NT2/D1 (cell line): ENCODE data around the gene BMP2K.

Experiments
- DNase-seq: peaks from one replicate; pipeline ENCODE4 v3.0.0-alpha.2; 2011; ENCODE audit warnings: low read depth, low spot score
- H3K27me3 ChIP-seq: 2 replicates; pipeline ENCODE4 v1.6.0; 2011; ENCODE audit warnings: mild to moderate bottlenecking; ENCODE audit not compliant: insufficient read length, insufficient read depth
- H3K36me3 ChIP-seq: 2 replicates; pipeline ENCODE4 v1.6.1; 2011; ENCODE audit warnings: mild to moderate bottlenecking, low read length, mixed read lengths; ENCODE audit not compliant: insufficient read depth, insufficient read length
- H3K4me1 ChIP-seq: 2 replicates; pipeline ENCODE4 v1.5.1; 2011; ENCODE audit not compliant: insufficient read depth, insufficient read length
- H3K4me3 ChIP-seq: 2 replicates; pipeline ENCODE4 v1.5.1; 2011; ENCODE audit warnings: low read depth; ENCODE audit not compliant: insufficient read length
- H3K9ac ChIP-seq: 2 replicates; pipeline ENCODE4 v1.6.0; 2011; ENCODE audit warnings: low read depth; ENCODE audit not compliant: insufficient read length
- H3K9me3 ChIP-seq: 2 replicates; pipeline ENCODE4 v1.5.1; 2011; ENCODE audit warnings: mild to moderate bottlenecking, low read length; ENCODE audit not compliant: insufficient read depth
- SUZ12 ChIP-seq: IDR thresholded peaks from 2 replicates; pipeline ENCODE4 v1.6.1; 2011; ENCODE audit not compliant: insufficient read length, insufficient read depth; ENCODE audit errors: extremely low read depth
- YY1 ChIP-seq: IDR thresholded peaks from 2 replicates; pipeline ENCODE4 v1.6.1; 2011; ENCODE audit not compliant: insufficient read length, insufficient read depth
- ZNF274 ChIP-seq: IDR thresholded peaks from 2 replicates; pipeline ENCODE4 v1.6.1; 2011; ENCODE audit warnings: mild to moderate bottlenecking, low read depth, low read length

BMP2K gene

DNA sequence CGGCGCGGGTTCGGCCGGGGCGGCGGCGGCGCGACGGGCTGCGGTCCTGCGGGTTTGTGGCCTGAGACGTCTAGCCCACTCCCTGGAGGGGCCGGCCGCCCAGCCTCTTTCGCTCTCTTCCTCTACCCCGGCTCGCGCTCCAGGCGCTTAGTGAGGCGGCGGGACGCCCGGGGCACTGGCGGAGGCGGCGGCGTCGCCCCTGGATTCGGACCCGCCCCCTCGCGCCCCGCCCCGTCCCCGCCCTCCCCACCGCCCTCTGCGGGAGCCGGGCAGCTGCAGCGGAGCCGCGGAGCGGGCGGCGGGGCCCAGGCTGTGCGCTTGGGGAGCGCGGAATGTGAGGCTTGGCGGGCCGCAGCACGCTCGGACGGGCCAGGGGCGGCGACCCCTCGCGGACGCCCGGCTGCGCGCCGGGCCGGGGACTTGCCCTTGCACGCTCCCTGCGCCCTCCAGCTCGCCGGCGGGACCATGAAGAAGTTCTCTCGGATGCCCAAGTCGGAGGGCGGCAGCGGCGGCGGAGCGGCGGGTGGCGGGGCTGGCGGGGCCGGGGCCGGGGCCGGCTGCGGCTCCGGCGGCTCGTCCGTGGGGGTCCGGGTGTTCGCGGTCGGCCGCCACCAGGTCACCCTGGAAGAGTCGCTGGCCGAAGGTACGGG is at the start of gene BMP2K:
BMP2K (plus strand) TSS at position 272 of the 650 bp plus-strand sequence; CDS start at position 466, 194 bp downstream.
- peak within 1 kb of the TSS; percentile 92 for H3K9ac ChIP-seq
- TF ChIP-seq YY1 (no peak), ZNF274 (no peak), SUZ12 (no peak)
- peak within 1 kb of the TSS; percentile 89 for H3K4me3 ChIP-seq
- no peaks in the 10 kb centered on the region for H3K36me3 ChIP-seq
- no peaks in the 10 kb centered on the region for H3K27me3 ChIP-seq
- H3K9me3 ChIP-seq, result no peaks in the 10 kb centered on the region
- peak; percentile 70 for DNase-seq
- no peaks in the 10 kb centered on the region for H3K4me1 ChIP-seq

DNA sequence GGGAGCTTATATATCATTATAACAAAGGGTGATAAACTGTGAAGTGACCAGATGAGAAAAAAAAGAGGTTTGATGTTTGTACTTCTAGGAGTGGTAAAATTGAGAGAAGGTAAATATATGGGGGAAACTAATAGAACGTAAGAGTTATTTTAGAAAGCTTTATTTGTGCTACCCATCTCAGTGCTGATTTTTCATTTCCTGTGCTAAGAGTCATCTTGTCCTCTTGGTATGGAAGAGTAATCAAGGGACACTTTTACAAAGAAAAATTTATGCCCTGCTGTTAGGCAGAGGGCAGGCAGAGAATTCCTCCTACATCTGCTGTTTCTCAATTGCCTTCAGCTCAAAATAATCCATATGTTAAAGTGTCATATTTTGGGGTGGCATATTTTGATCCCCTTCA is 49.6 kb upstream of the BMP2K start:
- H3K9me3 ChIP-seq, result no peaks in the 10 kb centered on the region
- H3K27me3 ChIP-seq, result no peaks in the 10 kb centered on the region
- DNase-seq, result no peak
- H3K9ac ChIP-seq, result no peak overlapping the region
- no peaks in the 10 kb centered on the region for H3K4me1 ChIP-seq
- no peaks in the 10 kb centered on the region for H3K36me3 ChIP-seq
- TF ChIP-seq ZNF274 (no peak), YY1 (no peak), SUZ12 (no peak)
- no peak overlapping the region for H3K4me3 ChIP-seq

DNA sequence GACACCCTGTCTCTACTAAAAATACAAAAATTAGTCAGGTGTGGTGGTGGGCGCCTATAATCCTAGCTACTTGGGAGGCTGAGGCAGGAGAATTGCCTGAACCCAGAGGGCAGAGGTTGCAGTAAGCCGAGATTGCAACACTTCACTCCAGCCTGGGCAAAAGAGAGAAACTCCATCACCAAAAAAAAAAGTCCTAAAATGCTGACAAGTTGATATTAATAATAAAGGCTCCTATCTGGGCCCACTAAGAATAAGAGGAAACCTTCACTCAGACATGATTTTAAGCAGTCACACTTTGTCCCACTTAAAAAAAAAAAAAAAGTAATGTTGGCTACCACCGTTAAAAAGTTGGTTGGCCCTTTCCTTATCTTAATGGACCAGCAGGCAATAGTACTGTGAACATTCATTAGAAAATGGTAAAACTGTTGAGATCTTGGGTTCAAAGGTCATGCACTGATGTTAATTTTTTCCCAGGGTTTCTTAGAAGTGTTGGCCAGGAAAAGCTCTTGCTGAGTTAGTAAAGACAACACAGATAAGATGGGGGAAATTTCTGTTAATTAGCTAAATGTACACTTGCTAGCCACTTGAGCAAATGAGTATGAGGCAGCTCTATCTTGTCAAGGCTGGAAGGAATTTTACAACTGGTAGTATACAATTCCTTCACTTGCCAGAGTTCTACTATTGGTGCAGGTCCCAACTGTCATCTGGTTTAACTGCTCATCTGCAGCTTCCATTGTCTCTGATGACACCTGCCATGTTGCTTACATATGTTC is 43.6 kb upstream of the BMP2K start:
- Histone ChIP-seq H3K9me3 (no peaks in the 10 kb centered on the region), H3K36me3 (no peaks in the 10 kb centered on the region), H3K4me3 (no peak overlapping the region), H3K9ac (no peak overlapping the region), H3K4me1 (no peaks in the 10 kb centered on the region), H3K27me3 (no peaks in the 10 kb centered on the region)
- no peak for TF ChIP-seq YY1
- no peak for TF ChIP-seq ZNF274
- no peak for TF ChIP-seq SUZ12
- no peak for DNase-seq

DNA sequence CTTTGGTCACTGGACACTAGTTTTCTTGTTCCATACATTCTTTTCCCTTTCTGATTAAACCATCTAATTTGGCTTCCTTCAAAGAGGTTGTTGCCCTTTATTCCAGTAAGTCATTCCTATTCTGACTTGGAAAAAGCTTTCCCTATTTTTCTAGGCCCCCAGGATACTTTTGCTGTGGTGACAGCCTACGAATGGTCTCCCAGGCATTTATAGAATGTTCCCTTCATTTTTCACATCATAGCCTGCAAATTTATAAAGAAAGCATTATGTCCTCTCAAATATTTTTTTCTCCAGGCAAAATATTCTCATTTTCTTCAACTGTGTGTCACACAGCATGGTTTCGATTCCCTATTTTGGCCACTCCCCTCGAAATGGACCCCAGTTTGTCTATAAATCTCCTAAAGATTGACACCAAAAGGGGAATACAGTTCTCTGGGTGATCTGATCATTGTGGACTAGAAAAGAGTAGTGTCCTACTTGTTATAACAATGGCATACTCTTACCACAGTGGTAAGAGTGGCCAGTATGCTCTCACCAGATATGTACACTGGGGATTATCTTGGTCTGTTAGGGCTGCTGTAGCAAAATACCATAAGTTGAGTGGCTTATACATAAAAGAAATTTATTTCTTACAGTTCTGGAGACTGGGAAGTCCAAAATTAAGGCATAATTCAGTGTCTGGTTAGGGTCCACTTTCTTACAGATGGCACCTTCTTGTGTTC is 41.5 kb upstream of the BMP2K start:
- Histone ChIP-seq H3K27me3 (no peaks in the 10 kb centered on the region), H3K9ac (no peak overlapping the region), H3K4me3 (no peak overlapping the region), H3K4me1 (no peaks in the 10 kb centered on the region), H3K36me3 (no peaks in the 10 kb centered on the region), H3K9me3 (no peaks in the 10 kb centered on the region)
- no peak for TF ChIP-seq SUZ12
- no peak for DNase-seq

DNA sequence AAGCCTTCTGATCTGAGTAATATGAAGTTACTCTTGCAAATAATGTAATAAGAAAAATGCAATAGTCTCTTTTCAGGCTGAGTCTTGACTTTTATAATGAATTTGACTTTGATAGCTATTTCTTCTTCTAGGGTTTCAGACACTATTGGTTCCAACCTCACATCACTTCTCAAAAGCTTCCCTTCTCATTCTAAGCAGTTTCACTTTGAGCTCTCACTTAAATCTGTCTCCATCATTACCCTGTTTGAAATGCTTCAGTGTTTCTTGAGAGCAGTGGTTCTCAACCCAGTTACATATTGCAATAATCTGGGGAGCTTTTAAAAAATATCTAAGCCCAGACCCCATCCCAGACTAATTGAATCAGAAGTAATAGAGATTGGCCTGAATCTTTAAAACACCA is 40.5 kb upstream of the BMP2K start:
- Histone ChIP-seq H3K27me3 (no peaks in the 10 kb centered on the region), H3K9me3 (no peaks in the 10 kb centered on the region), H3K4me1 (no peaks in the 10 kb centered on the region), H3K4me3 (no peak overlapping the region), H3K36me3 (no peaks in the 10 kb centered on the region), H3K9ac (no peak overlapping the region)
- no peak for TF ChIP-seq ZNF274
- TF ChIP-seq YY1, result no peak
- no peak for TF ChIP-seq SUZ12
- no peak for DNase-seq

DNA sequence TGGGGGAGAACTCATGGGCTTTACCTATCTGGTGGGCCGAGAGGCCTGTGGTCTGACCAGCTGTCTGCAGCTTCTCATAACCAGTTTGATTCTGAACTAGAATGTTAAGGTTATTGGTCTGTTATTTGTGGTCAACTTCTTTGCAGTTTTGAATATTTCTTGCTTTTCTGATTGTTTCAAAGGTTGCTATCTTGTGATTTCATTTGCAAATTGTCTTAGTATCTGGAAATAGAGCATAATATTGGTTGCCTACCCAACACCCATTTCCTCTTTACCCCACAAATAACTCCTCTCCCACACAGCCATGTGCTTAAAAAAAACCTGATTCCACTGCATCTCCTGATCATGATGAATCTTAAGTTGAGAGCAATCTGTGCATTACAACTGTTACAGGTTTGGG is 39.1 kb upstream of the BMP2K start:
- H3K36me3 ChIP-seq, result no peaks in the 10 kb centered on the region
- no peak overlapping the region for H3K9ac ChIP-seq
- no peak for DNase-seq
- H3K9me3 ChIP-seq, result no peaks in the 10 kb centered on the region
- no peaks in the 10 kb centered on the region for H3K4me1 ChIP-seq
- H3K4me3 ChIP-seq, result no peak overlapping the region
- TF ChIP-seq ZNF274, result no peak
- TF ChIP-seq SUZ12, result no peak
- no peak for TF ChIP-seq YY1
- H3K27me3 ChIP-seq, result no peaks in the 10 kb centered on the region

DNA sequence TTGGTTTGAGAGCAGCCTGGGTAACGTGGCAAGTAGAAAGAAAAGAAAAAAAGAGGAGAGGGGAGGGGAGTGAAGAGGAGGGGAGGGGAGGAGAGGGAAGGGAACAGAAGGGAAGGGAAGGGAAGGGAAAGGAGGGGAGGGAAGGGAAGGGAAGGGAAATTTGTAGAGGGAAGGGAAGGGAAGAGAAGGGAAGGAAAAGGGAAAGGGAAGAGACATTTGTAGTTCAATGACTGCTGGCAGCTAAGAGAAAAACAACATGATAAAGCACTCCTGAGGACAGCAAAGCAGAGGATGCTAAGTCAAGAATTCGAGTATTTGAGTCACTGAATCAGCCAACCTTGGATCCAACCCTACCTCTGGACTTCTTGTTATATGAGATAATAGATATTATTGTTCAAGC is 38.2 kb upstream of the BMP2K start:
- no peaks in the 10 kb centered on the region for H3K4me1 ChIP-seq
- H3K36me3 ChIP-seq, result no peaks in the 10 kb centered on the region
- no peaks in the 10 kb centered on the region for H3K9me3 ChIP-seq
- no peak for DNase-seq
- H3K4me3 ChIP-seq, result no peak overlapping the region
- no peak overlapping the region for H3K9ac ChIP-seq
- TF ChIP-seq YY1, result no peak
- TF ChIP-seq ZNF274, result no peak
- H3K27me3 ChIP-seq, result no peaks in the 10 kb centered on the region
